HPDE6-E6E7 (cell line): ENCODE results near the gene BMI1.
"Not testable (repeated sequence)": the region's sequence is repeated elsewhere in the genome, so short reads cannot be mapped to it uniquely, and the experiment has no call there.

ENCODE experiments used
- DNase-seq: peaks from one replicate; pipeline ENCODE4 v3.0.0; 2011; ENCODE audit warnings: missing footprints; ENCODE audit errors: extremely low spot score

The BMI1 gene

GRCh38 chr10:22320591-22321155 lies at the start of gene BMI1:
BMI1 (plus strand) TSS chr10:22321099; CDS start chr10:22326450, 5,351 bp downstream.
- no peak for DNase-seq

- DNase-seq: no peak
Observed at GRCh38 chr10:22271786-22272185, 49.1 kb upstream of the BMI1 start.

- no peak for DNase-seq
Observed at GRCh38 chr10:22278441-22278782, 42.5 kb upstream of the BMI1 start.

- DNase-seq: no peak
Observed at GRCh38 chr10:22280078-22280477, 40.8 kb upstream of the BMI1 start.

- DNase-seq: no peak
Observed at GRCh38 chr10:22285130-22285529, 35.8 kb upstream of the BMI1 start.

- DNase-seq: no peak
Observed at GRCh38 chr10:22293747-22294404, 27.0 kb upstream of the BMI1 start.

GRCh38 chr10:22294694-22295093 lies 26.2 kb upstream of the BMI1 start:
- DNase-seq: no peak

- DNase-seq: no peak
Observed at GRCh38 chr10:22301193-22301592, 19.7 kb upstream of the BMI1 start.

- DNase-seq: no peak
Observed at GRCh38 chr10:22303461-22303860, 17.4 kb upstream of the BMI1 start.

GRCh38 chr10:22305721-22306120 lies 15.2 kb upstream of the BMI1 start:
- no peak for DNase-seq

- no peak for DNase-seq
Observed at GRCh38 chr10:22308390-22308789, 12.5 kb upstream of the BMI1 start.

- no peak for DNase-seq
Observed at GRCh38 chr10:22309180-22310000, 11.5 kb upstream of the BMI1 start.

- not testable (repeated sequence) for DNase-seq
Observed at GRCh38 chr10:22310012-22310411, 10.9 kb upstream of the BMI1 start.

- no peak for DNase-seq
Observed at GRCh38 chr10:22310928-22311327, 10.0 kb upstream of the BMI1 start.

- DNase-seq: no peak
Observed at GRCh38 chr10:22314852-22315251, 6.0 kb upstream of the BMI1 start.

GRCh38 chr10:22315455-22316285 lies 5.2 kb upstream of the BMI1 start:
- DNase-seq: no peak

- no peak for DNase-seq
Observed at GRCh38 chr10:22316286-22317075, 4.4 kb upstream of the BMI1 start, which contains the start of gene COMMD3. COMMD3 (plus strand) TSS chr10:22316388; CDS start chr10:22316418, 30 bp downstream.

- no peak for DNase-seq
Observed at GRCh38 chr10:22317076-22317370, 3.9 kb upstream of the BMI1 start.

GRCh38 chr10:22317771-22318565 lies 2.9 kb upstream of the BMI1 start:
- no peak for DNase-seq

- DNase-seq: no peak
Observed at GRCh38 chr10:22318772-22319171, 2.1 kb upstream of the BMI1 start.

GRCh38 chr10:22319547-22319979 lies 1.3 kb upstream of the BMI1 start:
- DNase-seq: no peak
